Measurements from ENCODE around the gene PDE1C. TPM values are rescaled to one million over a fixed set of nuclear protein-coding genes. Genes with fewer than 3 reads are reported as not detected.

Gene PDE1C
- total RNA-seq, 2 experiments from 2014 or later = not detected

- no peak for DNase-seq
- Mint-ChIP-seq H3K27me3 (ENCODE audit: low read depth) (no peaks in the 10 kb centered on the region), H3K4me1 (ENCODE audit: low read depth) (no peaks in the 10 kb centered on the region), H3K9me3 (ENCODE audit: insufficient read depth) (no peaks in the 10 kb centered on the region), H3K36me3 (ENCODE audit: low read depth) (no peaks in the 10 kb centered on the region), H3K4me3 (no peak overlapping the region), H3K27ac (no peak overlapping the region)
- ChIA-PET POLR2A (no interaction called here), CTCF (no interaction called here)
- no peak for ATAC-seq
Measured at GRCh38 chr7:31970501-31970900, 99.7 kb downstream of the PDE1C start.

- Mint-ChIP-seq H3K27me3 (ENCODE audit: low read depth) (no peaks in the 10 kb centered on the region), H3K4me3 (no peak overlapping the region), H3K4me1 (ENCODE audit: low read depth) (no peaks in the 10 kb centered on the region), H3K36me3 (ENCODE audit: low read depth) (no peaks in the 10 kb centered on the region), H3K27ac (no peak overlapping the region), H3K9me3 (ENCODE audit: insufficient read depth) (peaks cover 4% of the 10 kb centered on the region)
- ChIA-PET CTCF (no interaction called here), POLR2A (no interaction called here)
- DNase-seq (no peak), ATAC-seq (no peak)
Measured at GRCh38 chr7:31963569-31964175, 106.5 kb downstream of the PDE1C start.

GRCh38 chr7:31962246-31962645 is 108.0 kb downstream of the PDE1C start:
- POLR2A ChIA-PET = no interaction called here

GRCh38 chr7:31958226-31958625 is 112.0 kb downstream of the PDE1C start:
- no peaks in the 10 kb centered on the region for H3K27me3 Mint-ChIP-seq (ENCODE audit: low read depth)
- ATAC-seq (no peak), DNase-seq (no peak)
- POLR2A ChIA-PET = no interaction called here
- no peaks in the 10 kb centered on the region for H3K4me1 Mint-ChIP-seq (ENCODE audit: low read depth)
- H3K4me3 Mint-ChIP-seq = no peak overlapping the region
- no peaks in the 10 kb centered on the region for H3K9me3 Mint-ChIP-seq (ENCODE audit: insufficient read depth)
- CTCF ChIA-PET = no interaction called here
- H3K36me3 Mint-ChIP-seq (ENCODE audit: low read depth) = no peaks in the 10 kb centered on the region
- no peak overlapping the region for H3K27ac Mint-ChIP-seq

More at GRCh38 chr7:31962246-31962645, 108.0 kb downstream of the PDE1C start:
- Mint-ChIP-seq H3K36me3 (ENCODE audit: low read depth) (no peaks in the 10 kb centered on the region), H3K4me3 (no peak overlapping the region), H3K9me3 (ENCODE audit: insufficient read depth) (peaks cover 4% of the 10 kb centered on the region), H3K4me1 (ENCODE audit: low read depth) (no peaks in the 10 kb centered on the region), H3K27ac (no peak overlapping the region), H3K27me3 (ENCODE audit: low read depth) (no peaks in the 10 kb centered on the region)
- CTCF ChIA-PET = no interaction called here
- no peak for ATAC-seq
- DNase-seq = no peak

DNA sequence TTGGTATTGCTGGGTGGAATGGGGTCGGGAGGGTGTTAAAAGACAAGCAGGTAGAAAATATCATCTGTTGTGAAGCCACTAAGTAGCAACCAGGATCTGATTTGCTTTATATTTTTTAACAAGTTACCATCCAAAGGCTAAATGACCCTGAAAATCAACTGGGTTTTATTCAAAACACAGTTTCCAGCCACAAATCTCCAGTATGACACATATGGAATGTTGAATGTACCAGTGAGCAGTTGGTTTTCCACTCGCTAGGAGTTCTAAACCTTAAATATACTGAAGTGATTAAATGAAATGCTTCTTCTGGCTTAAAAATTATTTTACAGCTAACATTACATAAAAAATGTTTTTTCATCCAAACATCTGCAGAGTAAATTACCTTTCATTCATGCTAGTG is 112.5 kb downstream of the PDE1C start:
- Mint-ChIP-seq H3K4me3 (no peak overlapping the region), H3K4me1 (ENCODE audit: low read depth) (no peaks in the 10 kb centered on the region), H3K27ac (no peak overlapping the region), H3K36me3 (ENCODE audit: low read depth) (no peaks in the 10 kb centered on the region), H3K27me3 (ENCODE audit: low read depth) (no peaks in the 10 kb centered on the region), H3K9me3 (ENCODE audit: insufficient read depth) (no peaks in the 10 kb centered on the region)
- ATAC-seq (no peak), DNase-seq (no peak)
- ChIA-PET CTCF (no interaction called here), POLR2A (no interaction called here)

GRCh38 chr7:31957090-31957720 is 113.0 kb downstream of the PDE1C start:
- H3K9me3 Mint-ChIP-seq (ENCODE audit: insufficient read depth) = no peaks in the 10 kb centered on the region
- no peak overlapping the region for H3K27ac Mint-ChIP-seq
- CTCF ChIA-PET = no interaction called here
- no peak for DNase-seq
- POLR2A ChIA-PET = no interaction called here
- H3K27me3 Mint-ChIP-seq (ENCODE audit: low read depth) = no peaks in the 10 kb centered on the region
- H3K4me3 Mint-ChIP-seq = no peak overlapping the region
- H3K4me1 Mint-ChIP-seq (ENCODE audit: low read depth) = no peaks in the 10 kb centered on the region
- ATAC-seq = no peak
- H3K36me3 Mint-ChIP-seq (ENCODE audit: low read depth) = no peaks in the 10 kb centered on the region

DNA sequence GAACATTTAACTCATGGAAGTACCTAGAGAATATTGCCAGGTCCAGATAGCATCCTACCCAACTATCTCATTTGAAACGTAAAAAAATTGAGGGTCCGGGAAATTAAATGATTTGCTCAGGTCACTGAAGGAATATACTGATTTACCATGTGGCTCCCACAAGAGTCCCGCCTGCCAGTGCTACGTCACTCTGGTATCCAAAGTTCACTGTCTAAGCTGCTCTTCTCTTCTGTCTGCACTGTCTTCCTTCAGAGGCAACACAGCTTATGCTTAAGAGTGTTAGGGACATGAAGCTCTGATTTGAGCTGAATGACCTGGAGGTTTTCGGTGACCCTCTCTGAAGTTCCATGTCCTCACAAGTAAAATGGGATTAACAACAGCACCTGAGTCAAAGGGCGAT is 114.6 kb downstream of the PDE1C start:
- POLR2A ChIA-PET = no interaction called here
- DNase-seq (no peak), ATAC-seq (no peak)
- Mint-ChIP-seq H3K4me1 (ENCODE audit: low read depth) (no peaks in the 10 kb centered on the region), H3K36me3 (ENCODE audit: low read depth) (no peaks in the 10 kb centered on the region), H3K9me3 (ENCODE audit: insufficient read depth) (no peaks in the 10 kb centered on the region), H3K27ac (no peak overlapping the region), H3K4me3 (no peak overlapping the region), H3K27me3 (ENCODE audit: low read depth) (no peaks in the 10 kb centered on the region)
- CTCF ChIA-PET = interaction anchor here (0.7 kb wide), 1 partner anchor 938 kb away, joined by 3 read pairs; no protein-coding TSS in a partner anchor

- ATAC-seq (no peak), DNase-seq (no peak)
- H3K4me3 Mint-ChIP-seq = no peak overlapping the region
- H3K36me3 Mint-ChIP-seq (ENCODE audit: low read depth) = no peaks in the 10 kb centered on the region
- H3K9me3 Mint-ChIP-seq (ENCODE audit: insufficient read depth) = no peaks in the 10 kb centered on the region
- no peaks in the 10 kb centered on the region for H3K4me1 Mint-ChIP-seq (ENCODE audit: low read depth)
- CTCF ChIA-PET = no interaction called here
- H3K27me3 Mint-ChIP-seq (ENCODE audit: low read depth) = no peaks in the 10 kb centered on the region
- POLR2A ChIA-PET = no interaction called here
- no peak overlapping the region for H3K27ac Mint-ChIP-seq
Measured at GRCh38 chr7:31955021-31955420, 115.2 kb downstream of the PDE1C start.

GRCh38 chr7:31954500-31954899 is 115.7 kb downstream of the PDE1C start:
- no peaks in the 10 kb centered on the region for H3K4me1 Mint-ChIP-seq (ENCODE audit: low read depth)

DNA sequence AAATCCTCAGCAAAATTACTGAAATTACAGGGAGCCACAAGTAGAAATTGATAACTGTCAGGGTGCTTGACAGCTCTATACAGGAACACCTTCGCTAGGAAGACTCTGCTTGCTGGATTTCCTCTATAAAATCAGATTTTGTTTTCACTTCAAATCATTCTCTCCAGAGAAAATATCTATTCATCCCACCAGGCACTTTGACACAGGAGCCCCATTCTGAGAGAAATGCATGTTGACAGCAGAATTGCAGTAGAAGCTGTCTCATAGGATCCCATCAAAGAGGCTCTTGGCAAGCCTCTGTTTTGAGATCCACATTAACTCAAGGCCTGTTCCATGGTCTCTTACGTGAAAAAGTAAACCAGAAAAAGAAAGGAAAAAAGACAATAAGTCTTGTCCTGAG is 116.8 kb downstream of the PDE1C start:
- Mint-ChIP-seq H3K36me3 (ENCODE audit: low read depth) (no peaks in the 10 kb centered on the region), H3K4me1 (ENCODE audit: low read depth) (no peaks in the 10 kb centered on the region), H3K9me3 (ENCODE audit: insufficient read depth) (no peaks in the 10 kb centered on the region), H3K27ac (no peak overlapping the region), H3K4me3 (no peak overlapping the region), H3K27me3 (ENCODE audit: low read depth) (no peaks in the 10 kb centered on the region)
- no peak for ATAC-seq
- no peak for DNase-seq
- CTCF ChIA-PET = no interaction called here
- POLR2A ChIA-PET = no interaction called here

More at GRCh38 chr7:31954500-31954899, 115.7 kb downstream of the PDE1C start:
- Mint-ChIP-seq H3K27ac (no peak overlapping the region), H3K9me3 (ENCODE audit: insufficient read depth) (no peaks in the 10 kb centered on the region), H3K27me3 (ENCODE audit: low read depth) (no peaks in the 10 kb centered on the region), H3K4me3 (no peak overlapping the region), H3K36me3 (ENCODE audit: low read depth) (no peaks in the 10 kb centered on the region)
- DNase-seq (no peak), ATAC-seq (no peak)
- POLR2A ChIA-PET = no interaction called here
- CTCF ChIA-PET = no interaction called here

DNA sequence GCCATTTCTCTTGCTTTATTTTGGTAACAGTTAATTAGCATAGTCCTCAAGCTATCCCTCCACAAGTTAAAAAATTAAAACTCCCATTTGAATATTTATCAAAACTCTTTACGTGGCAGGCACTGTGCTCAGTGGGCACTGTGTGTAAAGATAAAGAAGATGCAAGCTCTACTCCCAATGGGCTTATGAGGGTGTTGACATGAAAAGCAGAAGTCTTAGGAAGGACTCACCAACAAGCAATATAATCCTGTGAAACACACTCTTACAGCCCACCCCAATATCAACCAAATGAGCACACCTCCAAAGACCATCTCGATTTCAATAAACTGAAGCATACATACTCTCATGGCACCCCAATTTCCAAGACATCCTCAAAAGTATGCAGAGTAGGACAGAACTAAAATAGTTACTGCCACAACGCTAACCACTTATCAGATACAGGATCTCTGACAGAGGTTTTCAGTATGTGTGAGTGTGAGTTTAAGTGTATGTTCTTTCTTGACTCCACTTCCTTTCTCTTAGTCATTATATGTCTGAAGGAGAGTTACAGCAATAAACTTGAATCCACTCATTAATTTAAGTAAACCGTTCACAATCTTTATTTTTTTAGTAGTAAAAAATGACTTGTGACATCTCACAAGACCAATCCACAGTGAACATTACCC is 120.0 kb downstream of the PDE1C start:
- Mint-ChIP-seq H3K27me3 (ENCODE audit: low read depth) (no peaks in the 10 kb centered on the region), H3K36me3 (ENCODE audit: low read depth) (no peaks in the 10 kb centered on the region), H3K27ac (no peak overlapping the region), H3K9me3 (ENCODE audit: insufficient read depth) (peaks cover 5% of the 10 kb centered on the region), H3K4me1 (ENCODE audit: low read depth) (no peaks in the 10 kb centered on the region), H3K4me3 (no peak overlapping the region)
- CTCF ChIA-PET = no interaction called here
- ATAC-seq = no peak
- no peak for DNase-seq
- POLR2A ChIA-PET = no interaction called here

DNA sequence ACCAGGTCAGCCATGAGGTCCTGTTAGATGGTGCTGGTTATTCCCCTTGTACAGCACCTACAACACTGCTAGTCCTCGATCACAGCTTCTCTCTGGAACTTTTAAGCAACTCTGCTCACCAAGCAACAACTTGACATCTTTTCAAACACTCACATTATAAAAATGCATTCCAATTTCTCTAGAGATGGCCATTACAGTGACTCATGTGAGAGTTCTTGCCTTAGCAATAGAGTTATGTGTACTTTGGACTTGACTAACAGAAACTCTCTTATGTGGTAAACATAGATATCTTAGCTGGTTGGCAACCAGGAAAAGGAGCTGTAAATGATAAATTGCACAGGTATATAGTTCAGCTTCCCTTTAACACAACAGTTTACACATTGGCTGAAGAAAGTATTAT is 122.2 kb downstream of the PDE1C start:
- no peak for ATAC-seq
- DNase-seq = no peak
- no peaks in the 10 kb centered on the region for H3K4me1 Mint-ChIP-seq (ENCODE audit: low read depth)
- no peaks in the 10 kb centered on the region for H3K27me3 Mint-ChIP-seq (ENCODE audit: low read depth)
- no peak overlapping the region for H3K4me3 Mint-ChIP-seq
- H3K9me3 Mint-ChIP-seq (ENCODE audit: insufficient read depth) = peaks cover 5% of the 10 kb centered on the region
- ChIA-PET CTCF (no interaction called here), POLR2A (no interaction called here)
- no peaks in the 10 kb centered on the region for H3K36me3 Mint-ChIP-seq (ENCODE audit: low read depth)
- no peak overlapping the region for H3K27ac Mint-ChIP-seq

Measured in activated CD8-positive, alpha-beta T cell treated with anti-CD3 and anti-CD28 coated beads, Interleukin-2, amount 10 ng/mL, durations not matched to agents 7 days and 5 days (primary cell).